Mammary epithelial cell (primary cell): Measurements from ENCODE around the gene IFIT2.

Experiments
- EZH2 ChIP-seq: IDR thresholded peaks from 2 replicates; pipeline ENCODE4 v1.6.1; 2012; ENCODE audit warnings: low read length, inconsistent platforms, borderline replicate concordance
- TF ChIP-seq, protein P1 (sequence below), 2 donors: IDR thresholded peaks in 1 of 2; conservative IDR thresholded peaks in 1 of 2; 2 replicates each; pipeline ENCODE4 v1.5.1; 2011 to 2012; ENCODE audit warnings: inconsistent platforms in 2 of 2, low read length in 2 of 2, mild to moderate bottlenecking in 2 of 2, control low read depth in 1 of 2, low read depth in 1 of 2; ENCODE audit not compliant: insufficient read depth in 1 of 2; ENCODE audit errors: extremely low read depth in 1 of 2

DNA sequence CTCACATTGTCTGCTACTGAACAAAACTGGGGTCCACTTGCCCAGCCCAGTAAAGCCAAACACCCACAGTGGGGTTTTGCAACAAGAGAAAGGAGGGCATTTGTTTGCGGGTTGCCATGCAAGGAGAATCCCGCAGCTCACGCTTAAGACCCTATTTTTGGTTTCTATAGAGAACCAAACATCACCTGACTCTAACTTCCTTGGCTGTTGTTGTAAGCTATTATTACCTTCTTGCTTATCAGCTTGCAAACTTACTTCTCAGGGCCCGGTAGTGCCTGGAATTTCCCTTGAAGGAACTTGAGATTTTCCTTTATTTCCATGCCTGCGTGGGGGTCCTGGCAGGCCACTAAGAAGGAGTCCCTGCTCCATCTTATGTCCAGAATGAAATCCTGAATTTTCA lies 46.6 kb downstream of the IFIT2 start:
- TF ChIP-seq, protein P1, sequence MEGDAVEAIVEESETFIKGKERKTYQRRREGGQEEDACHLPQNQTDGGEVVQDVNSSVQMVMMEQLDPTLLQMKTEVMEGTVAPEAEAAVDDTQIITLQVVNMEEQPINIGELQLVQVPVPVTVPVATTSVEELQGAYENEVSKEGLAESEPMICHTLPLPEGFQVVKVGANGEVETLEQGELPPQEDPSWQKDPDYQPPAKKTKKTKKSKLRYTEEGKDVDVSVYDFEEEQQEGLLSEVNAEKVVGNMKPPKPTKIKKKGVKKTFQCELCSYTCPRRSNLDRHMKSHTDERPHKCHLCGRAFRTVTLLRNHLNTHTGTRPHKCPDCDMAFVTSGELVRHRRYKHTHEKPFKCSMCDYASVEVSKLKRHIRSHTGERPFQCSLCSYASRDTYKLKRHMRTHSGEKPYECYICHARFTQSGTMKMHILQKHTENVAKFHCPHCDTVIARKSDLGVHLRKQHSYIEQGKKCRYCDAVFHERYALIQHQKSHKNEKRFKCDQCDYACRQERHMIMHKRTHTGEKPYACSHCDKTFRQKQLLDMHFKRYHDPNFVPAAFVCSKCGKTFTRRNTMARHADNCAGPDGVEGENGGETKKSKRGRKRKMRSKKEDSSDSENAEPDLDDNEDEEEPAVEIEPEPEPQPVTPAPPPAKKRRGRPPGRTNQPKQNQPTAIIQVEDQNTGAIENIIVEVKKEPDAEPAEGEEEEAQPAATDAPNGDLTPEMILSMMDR (conservative IDR thresholded peaks at IDR 0.05 in 1 of 2, IDR thresholded peaks at IDR 0.05 in 1 of 2; ENCODE audit: extremely low read depth in 1 of 2, insufficient read depth in 1 of 2, low read depth in 1 of 2, low read length in 2 of 2) = no peak
- TF ChIP-seq EZH2 = no peak
